HG03469 (cell line): ENCODE results near the gene ARF3.

ENCODE experiments used
- ATAC-seq: cut with Tn5 transposase; IDR thresholded peaks from one replicate; pipeline ENCODE4 v1.9.1; 2021; ENCODE audit warnings: mild to moderate bottlenecking, moderate library complexity, moderate number of reproducible peaks; ENCODE audit not compliant: unreplicated experiment

The ARF3 gene

DNA sequence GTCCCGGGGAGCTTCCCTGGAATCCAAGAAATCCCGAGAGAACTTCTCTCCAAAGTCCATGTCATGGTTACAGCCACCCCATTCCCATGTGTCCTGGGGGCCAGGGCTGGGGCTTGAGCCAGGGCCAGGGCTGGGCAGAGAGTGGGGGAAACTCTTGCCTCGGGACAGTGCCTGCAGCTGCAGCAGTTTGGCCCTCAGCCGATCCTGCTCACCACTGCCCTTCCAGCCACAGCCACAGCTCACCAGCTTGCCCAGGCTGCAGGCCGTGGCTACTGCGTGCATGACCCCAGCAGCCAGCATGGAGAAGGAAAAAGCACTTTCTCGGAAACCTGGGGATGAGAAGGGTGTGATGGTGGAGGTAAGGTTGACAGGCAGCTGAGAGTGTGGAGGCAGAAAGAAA lies 10.7 kb upstream of the ARF3 start:
- ATAC-seq = no peak

DNA sequence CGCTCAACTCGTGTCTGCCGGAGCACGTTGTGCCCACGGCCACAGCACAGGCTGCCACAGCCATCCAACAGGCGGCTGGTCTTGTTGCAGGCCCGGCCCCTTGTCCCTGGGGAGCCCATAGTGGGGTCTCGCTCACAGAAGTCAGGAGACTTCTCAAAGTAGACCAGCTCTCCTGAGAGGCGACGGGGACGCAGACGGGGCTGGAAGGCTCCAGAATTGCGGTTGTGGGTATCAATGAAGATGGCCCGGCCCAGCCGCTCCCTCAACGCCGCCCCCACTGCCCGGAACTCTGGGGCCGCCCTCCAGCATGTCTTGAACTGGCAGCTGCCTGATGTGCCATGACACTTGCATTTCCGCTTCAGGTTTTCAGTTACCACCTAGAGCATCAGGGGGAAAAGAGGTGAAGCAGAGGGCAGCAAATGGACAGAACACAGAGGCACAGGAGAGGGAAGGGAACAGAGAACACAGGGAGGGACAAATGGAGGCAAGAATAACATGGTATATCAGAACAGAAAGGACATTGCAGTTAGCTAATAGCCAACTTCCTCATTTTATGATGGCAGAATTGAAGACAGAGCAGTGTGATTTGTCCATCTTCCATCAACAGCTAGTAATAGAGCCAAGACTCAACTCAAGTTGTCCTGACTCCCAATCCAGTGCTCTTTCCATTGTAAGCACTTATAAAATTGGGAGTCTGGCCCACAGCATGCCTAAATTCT lies 9.0 kb upstream of the ARF3 start:
- ATAC-seq = no peak

DNA sequence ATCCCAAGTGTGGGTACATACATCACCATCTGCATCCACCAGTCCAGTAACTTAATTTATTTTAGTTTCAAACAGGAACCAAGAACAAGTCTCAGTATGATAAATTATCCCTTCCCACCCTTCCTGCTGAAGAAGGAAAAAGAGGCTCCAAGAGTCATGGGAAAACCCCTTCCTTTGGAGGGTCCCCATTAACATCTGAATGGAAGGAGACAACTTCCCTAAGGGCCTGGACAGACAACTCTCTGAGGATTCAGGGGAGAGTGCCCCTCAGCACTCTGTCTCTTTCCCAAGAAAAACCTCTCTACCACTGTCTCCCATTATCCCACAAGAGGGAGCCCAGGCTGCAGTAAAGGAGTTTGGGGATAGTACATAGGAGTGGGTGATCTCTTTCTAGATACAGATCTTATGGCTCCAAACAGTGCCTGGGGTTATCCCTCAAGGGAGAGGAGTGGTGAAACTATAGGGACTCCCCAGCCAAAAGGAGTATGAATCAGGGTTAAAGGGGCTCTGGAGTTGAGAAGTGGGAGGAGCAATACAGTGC lies 8.1 kb upstream of the ARF3 start:
- ATAC-seq = no peak

DNA sequence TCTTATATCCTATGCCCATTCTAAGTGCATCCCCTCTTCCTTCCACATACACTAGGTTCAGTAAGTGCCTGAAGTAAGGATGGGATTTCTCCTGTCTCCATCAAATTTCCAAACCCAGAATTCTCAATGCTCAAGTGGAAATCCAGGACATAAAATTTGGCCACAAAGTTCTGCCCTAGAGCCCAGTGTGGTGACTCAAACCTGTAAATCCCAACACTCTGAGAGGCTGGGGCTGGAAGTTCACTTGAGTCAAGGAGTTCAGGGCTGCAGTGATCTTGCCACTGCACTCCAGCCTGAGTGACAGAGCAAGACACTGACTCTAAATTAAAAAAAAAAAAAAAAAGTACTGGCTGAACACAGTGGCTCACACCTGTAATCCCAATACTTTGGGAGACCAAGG lies 4.5 kb upstream of the ARF3 start:
- ATAC-seq = no peak

DNA sequence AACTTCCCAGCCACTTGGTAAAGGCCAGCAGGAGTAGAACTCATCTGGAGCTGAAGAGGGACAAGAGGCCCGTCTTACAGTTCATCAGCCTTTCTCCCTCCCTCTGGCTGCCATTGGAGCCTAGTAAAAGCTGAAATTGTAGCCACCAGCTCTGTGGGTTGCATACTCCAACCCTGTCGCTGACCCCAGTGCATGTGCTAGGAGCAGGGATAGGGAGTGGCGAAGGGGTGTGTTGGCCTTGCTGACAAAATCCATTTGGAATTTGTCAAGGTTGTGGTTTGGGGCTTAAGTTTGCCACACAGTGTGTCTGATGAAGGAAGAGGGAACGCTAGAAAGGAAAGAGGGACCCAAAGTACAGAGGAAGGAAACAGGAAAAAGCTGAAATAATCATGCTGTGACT lies 4.0 kb upstream of the ARF3 start:
- no peak for ATAC-seq

DNA sequence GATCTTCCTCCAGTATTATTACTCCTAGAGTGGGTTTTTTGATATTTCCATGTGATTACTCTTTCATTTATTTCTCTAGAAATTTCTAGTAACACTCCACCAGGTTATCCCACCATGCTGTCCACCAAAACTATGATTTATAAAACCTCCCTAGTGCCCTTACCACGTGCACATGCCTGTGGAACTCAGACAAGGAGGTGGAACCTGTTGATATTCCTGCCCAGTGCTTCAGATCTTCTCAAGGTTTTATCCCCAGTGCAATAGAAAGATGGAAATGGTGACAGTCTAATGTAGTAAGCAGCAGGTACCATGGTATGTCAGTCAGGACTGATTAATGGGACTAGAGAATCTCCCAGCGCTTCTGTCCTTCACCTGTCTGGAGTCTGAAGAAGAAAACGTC lies 3.5 kb upstream of the ARF3 start:
- no peak for ATAC-seq

DNA sequence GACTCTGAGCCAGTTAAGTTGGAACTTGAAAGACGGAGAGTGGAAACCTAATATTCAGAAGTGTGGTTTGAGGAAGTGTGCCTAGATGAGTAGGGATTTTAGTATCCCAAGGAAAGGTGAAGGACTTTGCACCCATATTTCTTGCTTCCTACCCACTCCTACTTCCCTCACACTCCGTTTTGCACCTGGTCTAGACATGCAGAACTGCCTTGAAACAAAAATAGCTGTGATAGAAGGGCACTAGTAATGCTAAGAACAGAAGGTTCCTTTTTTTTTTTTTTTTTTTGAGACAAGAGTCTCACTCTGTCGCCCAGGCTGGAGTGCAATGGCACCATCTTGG lies 732 bp upstream of the ARF3 start:
- no peak for ATAC-seq

DNA sequence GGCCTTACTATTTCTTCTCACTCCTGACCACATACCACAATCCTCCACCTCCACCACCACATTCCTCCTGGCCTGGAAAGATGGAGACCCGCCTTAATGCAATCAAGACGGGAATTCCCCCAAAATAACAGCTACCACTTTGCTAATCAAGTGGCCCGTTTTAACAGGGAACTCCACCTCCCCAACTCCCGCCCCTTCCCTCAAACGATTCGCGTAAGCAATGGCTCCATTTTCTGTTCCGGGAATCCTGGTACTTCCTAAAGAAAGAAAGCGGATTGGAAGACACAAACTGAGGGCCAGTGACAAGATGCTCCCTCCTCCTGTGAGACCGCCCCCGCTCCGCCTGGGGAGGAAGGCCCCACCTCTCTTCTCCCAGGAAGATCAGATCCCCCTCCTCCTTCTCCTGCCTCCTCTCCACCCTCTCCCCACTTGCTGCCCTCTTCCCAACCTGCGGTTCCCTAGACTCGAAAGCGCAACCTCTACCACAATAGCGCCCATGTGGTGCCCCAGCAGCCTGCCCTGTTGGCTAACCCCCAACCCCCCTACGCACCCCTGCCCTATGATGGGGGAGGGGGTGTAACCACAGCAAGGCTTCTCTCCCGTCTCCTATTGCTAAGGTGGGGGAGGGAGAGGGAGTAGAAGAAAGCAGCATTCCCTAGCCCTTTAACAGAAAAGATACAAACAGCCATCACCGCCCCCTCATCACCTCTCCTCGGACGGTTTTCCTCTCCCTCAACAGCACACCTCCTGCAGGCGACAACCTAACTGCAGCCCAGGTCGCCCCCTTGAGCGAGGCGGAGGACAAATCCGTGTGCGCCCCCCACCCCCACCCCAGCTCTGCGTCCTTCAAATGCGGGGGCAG lies 777 bp downstream of the ARF3 start:
- no peak for ATAC-seq

DNA sequence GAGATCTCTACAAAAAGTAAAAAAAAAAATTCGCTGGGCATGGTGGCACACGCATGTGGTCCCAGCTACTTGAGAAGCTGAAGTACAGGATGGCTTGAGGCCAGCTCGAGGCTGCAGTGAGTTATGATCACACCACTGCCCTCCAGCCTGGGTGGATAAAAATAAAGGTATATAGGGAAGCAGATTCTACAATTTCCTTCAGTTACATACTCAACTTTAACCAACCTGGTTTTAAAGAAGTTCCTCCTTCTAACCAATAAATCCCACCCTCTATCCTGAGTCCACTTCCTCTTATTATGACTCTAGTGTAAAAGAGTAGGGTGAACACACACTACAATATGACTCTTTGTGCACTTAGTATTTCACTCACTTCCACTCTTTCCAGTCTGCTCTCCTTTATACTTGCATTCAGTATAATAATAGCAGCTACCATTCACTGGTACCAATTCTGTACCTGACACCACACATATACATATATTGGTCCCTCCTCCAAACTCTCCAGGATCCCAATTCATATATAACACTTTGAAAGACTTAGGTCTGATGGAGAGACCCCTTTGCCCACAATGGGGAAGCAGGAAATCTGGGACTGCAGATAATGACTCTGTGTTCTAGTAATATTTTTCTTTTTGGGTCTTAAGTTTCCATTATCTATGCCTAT lies 2.3 kb downstream of the ARF3 start:
- no peak for ATAC-seq

DNA sequence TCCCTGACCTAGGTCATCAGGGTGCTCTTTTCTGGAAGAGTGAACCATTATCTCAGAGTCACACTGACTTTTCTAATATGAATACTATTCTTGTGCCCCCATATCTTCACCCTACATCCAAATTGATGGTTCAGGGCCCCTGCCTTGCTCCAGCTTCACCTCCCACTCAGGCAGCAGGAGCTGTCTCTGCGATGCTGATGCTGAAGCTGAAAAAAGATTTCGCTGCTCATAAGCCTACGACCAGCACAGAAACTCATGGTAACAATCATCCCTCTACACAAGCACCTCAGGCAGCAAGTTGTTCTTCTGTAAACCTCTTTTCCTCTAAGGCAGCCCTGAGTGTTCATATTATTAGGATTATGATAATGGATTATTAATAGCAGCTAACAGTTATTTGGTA lies 3.2 kb downstream of the ARF3 start:
- ATAC-seq = no peak

DNA sequence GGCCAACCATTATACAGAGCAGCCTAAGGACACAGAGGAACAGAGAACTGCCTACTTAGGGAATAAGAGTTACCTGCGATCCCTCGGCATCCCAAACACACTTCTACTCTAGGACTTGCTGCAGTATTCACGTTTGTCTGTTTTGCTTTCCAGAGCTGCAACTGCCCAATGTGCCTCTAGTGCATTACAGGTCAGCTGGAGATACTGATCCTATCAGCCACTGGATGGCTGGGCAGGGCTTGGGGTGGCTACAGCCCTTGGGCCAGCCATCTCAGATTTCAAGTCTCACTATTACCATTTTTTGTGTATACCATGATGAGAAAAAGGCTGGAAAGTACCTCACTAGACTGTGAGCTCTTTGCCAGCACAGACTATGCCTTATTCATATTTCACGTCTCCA lies 4.6 kb downstream of the ARF3 start:
- no peak for ATAC-seq

DNA sequence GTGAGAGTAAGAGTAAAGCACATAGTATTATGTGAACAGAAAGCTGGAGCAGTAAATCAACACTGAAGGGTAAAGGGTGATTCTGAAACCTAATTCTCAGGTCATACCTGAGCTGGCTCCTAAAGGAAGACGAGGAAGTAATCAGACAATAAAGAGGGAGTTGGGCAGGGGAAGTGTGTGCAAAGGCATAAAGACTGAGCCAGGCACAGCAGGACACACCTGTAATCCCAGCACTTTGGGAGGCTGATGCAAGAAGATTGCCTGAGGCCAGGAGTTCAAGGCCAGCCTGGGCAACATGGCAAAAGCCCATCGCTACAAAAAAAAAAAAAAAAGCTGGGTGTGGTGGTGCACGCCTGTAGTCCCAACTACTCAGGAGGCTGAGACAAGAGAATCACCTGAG lies 9.6 kb downstream of the ARF3 start:
- ATAC-seq = no peak

DNA sequence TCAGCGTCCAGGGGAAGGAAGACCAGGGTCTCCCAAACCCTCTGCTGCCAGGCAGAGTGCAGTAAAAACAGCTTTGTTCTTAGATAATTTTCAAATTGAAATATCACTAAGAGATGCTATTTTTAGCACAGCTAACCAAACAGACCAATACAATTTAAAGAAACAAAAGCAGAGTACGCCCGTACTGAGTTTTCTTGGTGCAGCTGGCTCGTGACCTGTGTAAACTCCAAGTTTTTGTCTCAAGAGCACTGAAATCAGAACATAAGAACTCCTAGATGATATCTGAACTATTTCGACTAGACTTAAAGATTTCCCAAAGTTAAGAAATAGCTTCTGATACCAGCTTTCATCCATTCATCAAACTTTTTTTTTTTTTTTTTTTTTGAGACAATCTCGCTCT lies 10.3 kb downstream of the ARF3 start:
- no peak for ATAC-seq

DNA sequence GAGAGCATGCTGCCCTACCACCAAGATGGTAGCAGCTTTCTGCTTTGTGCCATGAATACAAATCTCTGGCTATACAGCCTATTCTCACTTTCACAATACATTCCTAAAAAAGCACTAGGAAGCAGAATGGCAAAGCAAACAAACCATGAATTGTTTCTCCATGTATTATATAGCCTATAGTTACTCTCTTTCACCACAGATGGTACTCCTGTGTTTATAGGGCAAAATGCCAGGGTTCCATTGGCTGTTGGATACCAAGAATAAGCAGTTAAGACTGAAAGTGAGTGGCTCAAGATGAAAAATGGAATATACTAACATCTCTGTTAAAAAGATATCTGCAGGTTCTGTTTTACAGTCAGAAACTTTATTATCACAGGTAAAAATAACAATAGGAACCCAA lies 11.1 kb downstream of the ARF3 start:
- no peak for ATAC-seq

DNA sequence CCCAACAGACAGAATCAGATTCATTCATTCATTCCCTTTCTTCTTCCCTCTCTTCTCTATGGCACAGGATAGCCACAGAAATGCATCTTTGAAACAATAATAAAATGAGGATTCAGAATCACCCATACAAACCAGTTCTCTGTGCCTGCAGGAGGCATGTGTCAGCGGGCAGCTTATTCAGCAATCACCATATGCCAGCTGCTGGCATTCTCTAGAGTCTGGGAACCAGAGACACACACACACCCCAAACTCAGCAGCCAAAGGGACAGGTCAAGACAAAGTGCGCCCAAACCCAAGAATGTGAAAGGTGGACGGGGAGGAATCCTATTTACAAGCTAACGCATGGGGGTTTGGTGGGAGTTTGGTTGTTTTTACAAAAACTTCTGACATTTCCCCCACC lies 14.1 kb downstream of the ARF3 start:
- ATAC-seq = no peak

DNA sequence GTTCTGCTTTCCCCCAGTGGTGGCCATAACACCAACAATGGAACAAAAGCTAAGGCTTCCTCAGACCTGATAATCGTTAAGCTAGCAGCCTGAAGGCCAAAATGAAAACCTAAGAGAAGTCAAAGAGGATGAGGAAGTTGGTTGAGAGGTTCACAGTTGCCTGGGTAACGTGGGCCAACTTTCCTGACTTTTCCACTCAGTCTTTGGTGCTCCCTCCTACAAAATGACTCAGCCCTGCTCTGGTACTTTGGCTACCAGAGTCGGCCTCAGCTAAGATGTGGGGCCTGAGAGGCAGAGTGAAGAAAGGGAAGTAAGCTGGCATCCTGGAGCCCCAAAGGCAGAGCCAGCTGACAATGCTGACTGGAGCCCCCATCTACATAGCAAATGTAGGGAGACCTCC lies 17.1 kb downstream of the ARF3 start:
- ATAC-seq = no peak

DNA sequence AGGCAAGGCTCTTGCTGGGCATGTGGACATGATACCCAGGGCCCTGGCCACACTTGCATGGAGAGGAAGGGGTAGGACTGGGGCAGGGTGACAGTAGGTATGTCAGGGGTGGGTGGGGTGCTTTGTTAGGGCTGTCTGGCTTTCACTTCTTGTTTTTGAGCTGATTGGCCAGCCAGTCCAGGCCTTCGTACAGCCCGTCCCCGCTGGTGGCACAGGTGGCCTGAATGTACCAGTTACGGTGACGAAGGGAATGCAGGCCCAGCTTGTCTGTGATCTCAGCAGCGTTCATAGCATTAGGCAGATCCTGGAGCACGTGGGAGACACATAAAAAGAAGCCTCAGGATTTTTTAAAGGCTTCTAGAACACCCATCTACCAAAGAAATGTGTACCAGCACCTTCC lies 18.5 kb downstream of the ARF3 start:
- ATAC-seq = no peak

DNA sequence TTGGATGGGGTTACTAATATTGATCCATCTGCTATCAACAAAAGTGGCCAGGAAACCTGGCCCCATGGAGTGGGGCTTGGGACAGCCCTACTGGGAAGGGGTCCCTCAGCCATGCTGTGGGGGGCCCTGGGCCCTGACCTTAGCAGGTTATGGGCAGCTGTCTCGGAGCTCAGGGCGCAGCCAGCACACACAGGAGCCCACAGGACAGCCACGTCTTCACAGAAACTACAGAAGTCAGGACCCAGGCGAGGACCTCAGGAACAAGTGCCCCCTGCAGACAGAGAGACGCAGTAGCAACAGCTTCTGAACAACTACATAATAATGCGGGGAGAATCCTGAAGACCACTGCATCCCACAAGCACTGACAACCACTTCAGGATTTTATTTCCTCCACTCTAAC lies 20.1 kb downstream of the ARF3 start:
- no peak for ATAC-seq

DNA sequence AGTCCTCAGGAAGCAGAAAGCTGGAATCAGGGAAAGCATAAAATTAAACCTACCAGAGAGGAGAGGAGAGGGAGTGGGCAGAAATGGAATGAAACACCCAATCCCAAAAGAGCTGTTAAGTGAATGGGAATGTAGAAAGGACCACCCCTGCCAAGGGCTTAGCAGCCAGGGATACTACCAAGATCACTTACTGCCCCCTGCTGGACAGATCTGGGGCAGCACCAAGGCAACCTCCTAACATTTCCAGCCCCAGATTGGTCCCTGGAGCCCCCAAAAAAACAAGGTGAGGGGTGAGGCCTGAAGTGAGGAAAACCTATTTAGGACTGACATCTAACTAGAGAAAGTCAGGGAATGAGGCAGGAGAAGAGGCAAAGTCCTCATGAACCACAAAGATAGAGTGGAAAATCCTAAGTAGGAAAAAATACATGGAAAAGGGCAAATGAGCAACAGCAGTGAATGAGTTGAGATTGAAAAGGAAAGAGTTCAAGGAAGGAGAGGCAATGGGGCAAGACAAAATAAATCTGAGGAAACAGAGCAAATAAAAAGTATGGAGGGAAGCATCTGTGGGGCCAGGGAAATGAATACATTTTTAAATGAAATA lies 20.8 kb downstream of the ARF3 start:
- ATAC-seq = no peak

DNA sequence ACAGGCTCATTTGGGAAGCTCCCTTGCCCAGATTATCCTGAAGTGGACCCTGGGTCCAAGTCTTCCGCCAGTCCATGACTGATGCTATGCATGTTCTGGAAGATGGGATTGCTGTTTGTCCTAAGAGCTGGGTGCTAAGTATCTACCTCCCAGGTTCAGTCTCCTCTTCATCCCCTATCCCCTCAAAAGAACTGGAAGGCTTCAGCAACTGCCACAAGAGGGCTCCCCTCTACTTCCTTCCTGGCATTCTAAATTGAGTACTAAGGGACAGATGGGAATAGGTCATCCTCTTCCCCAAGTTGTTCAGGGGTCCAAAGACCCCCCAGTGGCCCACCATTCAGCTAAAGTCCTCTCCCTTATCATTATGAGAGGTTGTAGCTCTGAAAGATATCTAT lies 23.0 kb downstream of the ARF3 start:
- no peak for ATAC-seq

DNA sequence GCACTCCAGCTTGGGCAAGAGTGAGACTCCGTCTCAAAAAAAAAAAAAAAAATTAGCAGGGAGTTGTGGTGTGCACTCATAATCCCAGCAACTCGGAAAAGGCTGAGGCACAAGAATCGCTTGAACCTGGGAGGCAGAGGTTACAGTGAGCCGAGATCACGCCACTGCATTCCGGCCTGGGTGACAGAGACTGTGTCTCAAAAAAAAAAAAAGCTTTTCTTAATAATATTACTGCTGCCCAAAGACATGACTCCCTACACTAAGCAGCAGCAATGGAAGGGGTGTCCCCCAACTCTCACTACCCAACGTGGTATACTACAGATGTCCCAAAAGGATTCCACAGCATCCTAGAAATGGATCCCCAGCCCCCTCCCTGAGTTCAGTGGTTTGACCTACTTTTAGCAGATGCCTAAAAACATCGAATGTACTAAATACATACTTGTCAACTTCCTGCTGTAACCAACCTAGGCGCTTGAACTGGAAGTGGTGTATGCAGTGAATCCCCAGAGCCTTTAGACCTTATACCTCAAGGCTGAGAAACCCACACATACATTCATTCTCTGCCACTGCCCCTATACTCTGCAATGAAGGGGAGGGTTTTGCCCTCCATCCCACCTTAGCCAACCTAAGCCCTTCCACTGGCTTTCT lies 23.5 kb downstream of the ARF3 start:
- no peak for ATAC-seq
